H1 (cell line): ENCODE results near the gene OR4K14. TPM values are rescaled to one million over a fixed set of nuclear protein-coding genes. Genes with fewer than 3 reads are reported as not detected.
"Not testable (repeated sequence)": the region's sequence is repeated elsewhere in the genome, so short reads cannot be mapped to it uniquely, and the experiment has no call there.

Experiments
- CTCF ChIA-PET: fragments of 300-600 bp; sonication (Branson Sonifier 250); formaldehyde crosslinking; loops from one replicate; lab custom pipeline; 2021; ENCODE audit not compliant: partially characterized antibody; lab: Charles Lee
- POLR2A ChIA-PET: fragments of 300-600 bp; sonication (Branson Sonifier 250); formaldehyde crosslinking; loops from one replicate; lab custom pipeline; 2021; ENCODE audit warnings: inconsistent platforms; ENCODE audit not compliant: partially characterized antibody; lab: Charles Lee
- DNase-seq, 2 experiments: peaks; one replicate each; pipeline versions ENCODE4 v3.0.0 to v3.0.0-alpha.2; 2010 to 2022; ENCODE audit warnings: low spot score in 2 of 2, low read depth in 1 of 2, mixed read lengths in 1 of 2
- FAIRE-seq: peaks from 2 replicates; lab custom pipeline; 2011; peaks lifted over from hg19 to GRCh38; lab: Jason Lieb, UNC
- H2AFZ ChIP-seq: 2 replicates; pipeline ENCODE4 v1.8.1; 2012; ENCODE audit warnings: low read length, inconsistent platforms
- H2AK5ac ChIP-seq: 2 replicates; pipeline ENCODE4 v1.6.1; 2013; ENCODE audit warnings: low read depth, low read length
- H2BK120ac ChIP-seq: replicated peaks from 2 replicates; pipeline ENCODE3; 2013; ENCODE audit warnings: low read depth, low read length, inconsistent platforms
- H2BK12ac ChIP-seq: 2 replicates; pipeline ENCODE4 v1.6.1; 2013; ENCODE audit warnings: low read depth, low read length
- H2BK15ac ChIP-seq: 2 replicates; pipeline ENCODE4 v1.6.1; 2013; ENCODE audit warnings: low read length
- H2BK20ac ChIP-seq: 2 replicates; pipeline ENCODE4 v1.6.1; 2013; ENCODE audit warnings: low read length
- H2BK5ac ChIP-seq: 2 replicates; pipeline ENCODE4 v1.6.1; 2013; ENCODE audit warnings: low read depth, low read length
- H3K14ac ChIP-seq: 2 replicates; pipeline ENCODE4 v1.6.1; 2013; ENCODE audit warnings: inconsistent platforms; ENCODE audit not compliant: insufficient read length
- H3K18ac ChIP-seq: 2 replicates; pipeline ENCODE4 v1.6.1; 2013; ENCODE audit warnings: low read length; ENCODE audit errors: extremely low read depth
- H3K23ac ChIP-seq: 2 replicates; pipeline ENCODE4 v1.6.1; 2013; ENCODE audit warnings: inconsistent platforms; ENCODE audit not compliant: insufficient read length
- H3K23me2 ChIP-seq: 2 replicates; pipeline ENCODE4 v1.6.1; 2013; ENCODE audit warnings: low read depth, low read length
- H3K27ac ChIP-seq: 2 replicates; pipeline ENCODE4 v1.6.1; 2011; ENCODE audit warnings: low read depth, low read length, inconsistent platforms
- H3K27me3 ChIP-seq, 4 experiments: replicated peaks in 1 of 4; 1 replicate in 1 of 4; 2 replicates in 3 of 4; pipeline versions ENCODE4 v1.6.1 to v1.8.1; 2011 to 2013; ENCODE audit warnings: low read length in 3 of 4, mild to moderate bottlenecking in 3 of 4, inconsistent platforms in 2 of 4, mixed read lengths in 2 of 4, moderate library complexity in 1 of 4; ENCODE audit not compliant: control insufficient read depth in 3 of 4, insufficient read depth in 3 of 4; ENCODE audit errors: extremely low read depth in 1 of 4
- H3K36me3 ChIP-seq, 4 experiments: 2 replicates each; pipeline versions ENCODE4 v1.6.1 to v1.8.1; 2011 to 2013; ENCODE audit warnings: mild to moderate bottlenecking in 4 of 4, low read length in 3 of 4, moderate library complexity in 2 of 4, control low read depth in 1 of 4, inconsistent platforms in 1 of 4; ENCODE audit not compliant: insufficient read depth in 4 of 4, control insufficient read depth in 2 of 4
- H3K4ac ChIP-seq: replicated peaks from 2 replicates; pipeline ENCODE3; 2013; ENCODE audit warnings: low read length, low read depth, mixed read lengths, inconsistent platforms; ENCODE audit not compliant: insufficient read length
- H3K4me1 ChIP-seq, 4 experiments: replicated peaks in 1 of 4; 1 replicate in 1 of 4; 2 replicates in 3 of 4; pipeline versions ENCODE4 v1.6.1 to v1.8.1; 2011 to 2013; ENCODE audit warnings: low read length in 3 of 4, inconsistent platforms in 2 of 4, mixed read lengths in 1 of 4; ENCODE audit not compliant: insufficient read depth in 4 of 4, control insufficient read depth in 3 of 4
- H3K4me2 ChIP-seq, 2 experiments: 2 replicates each; pipeline versions ENCODE4 v1.6.1 to v1.8.1; 2011 to 2013; ENCODE audit warnings: low read depth in 2 of 2, low read length in 2 of 2, control low read depth in 1 of 2, inconsistent platforms in 1 of 2, mild to moderate bottlenecking in 1 of 2; ENCODE audit not compliant: insufficient read depth in 1 of 2
- H3K4me3 ChIP-seq, 4 experiments: fragments of 200-600, 300-600 bp in 1 of 4; sonication (generic), shearing (Covaris generic), sonication (Bioruptor Twin) in 1 of 4; 2 replicates each; pipeline versions ENCODE4 v1.5.1 to v1.8.1; 2011 to 2016; ENCODE audit warnings: low read length in 4 of 4, low read depth in 3 of 4, control low read depth in 2 of 4, inconsistent platforms in 2 of 4, mild to moderate bottlenecking in 2 of 4, mixed read lengths in 1 of 4, moderate library complexity in 1 of 4; ENCODE audit not compliant: insufficient read depth in 2 of 4; ENCODE audit errors: extremely low read depth in 1 of 4
- H3K56ac ChIP-seq: replicated peaks from 2 replicates; pipeline ENCODE3; 2013; ENCODE audit warnings: low read depth, mild to moderate bottlenecking, mixed read lengths, low read length, inconsistent platforms; ENCODE audit not compliant: insufficient read length
- H3K79me1 ChIP-seq: 2 replicates; pipeline ENCODE4 v1.6.1; 2013; ENCODE audit warnings: low read depth, low read length, control low read depth
- H3K79me2 ChIP-seq, 2 experiments: 2 replicates each; pipeline versions ENCODE4 v1.6.1 to v1.8.1; 2012 to 2013; ENCODE audit warnings: low read length in 2 of 2, mild to moderate bottlenecking in 2 of 2, inconsistent platforms in 1 of 2; ENCODE audit not compliant: insufficient read depth in 2 of 2, control insufficient read depth in 1 of 2
- H3K9ac ChIP-seq, 4 experiments: replicated peaks in 1 of 4; 1 replicate in 1 of 4; 2 replicates in 3 of 4; pipeline versions ENCODE4 v1.6.1 to v1.8.1; 2011 to 2013; ENCODE audit warnings: low read depth in 3 of 4, low read length in 3 of 4, control low read depth in 2 of 4, mild to moderate bottlenecking in 2 of 4, moderate library complexity in 2 of 4, inconsistent platforms in 1 of 4; ENCODE audit errors: extremely low read depth in 1 of 4
- H3K9me3 ChIP-seq, 2 experiments: 2 replicates each; pipeline versions ENCODE4 v1.6.1 to v1.8.1; 2012 to 2013; ENCODE audit warnings: mild to moderate bottlenecking in 2 of 2, moderate library complexity in 2 of 2, control low read depth in 1 of 2, inconsistent platforms in 1 of 2, low read depth in 1 of 2, low read length in 1 of 2, mixed read lengths in 1 of 2; ENCODE audit not compliant: insufficient read depth in 2 of 2
- H4K20me1 ChIP-seq, 2 experiments: replicated peaks in 1 of 2; 2 replicates each; pipeline versions ENCODE3 to v1.8.1; 2011 to 2013; ENCODE audit warnings: inconsistent platforms in 2 of 2, low read length in 2 of 2, mild to moderate bottlenecking in 1 of 2; ENCODE audit not compliant: insufficient read depth in 2 of 2, control insufficient read depth in 1 of 2
- H4K5ac ChIP-seq: 2 replicates; pipeline ENCODE4 v1.6.1; 2013; ENCODE audit warnings: low read length, low read depth, mixed read lengths, inconsistent platforms; ENCODE audit not compliant: insufficient read length
- H4K8ac ChIP-seq: 2 replicates; pipeline ENCODE4 v1.8.0; 2013; ENCODE audit warnings: mild to moderate bottlenecking, moderate library complexity, low read length, inconsistent platforms; ENCODE audit not compliant: insufficient read depth; ENCODE audit errors: extremely low read depth
- H4K91ac ChIP-seq: replicated peaks from 2 replicates; pipeline ENCODE3; 2013; ENCODE audit warnings: low read length, mixed read lengths, inconsistent platforms; ENCODE audit not compliant: insufficient read length
- HDAC2 ChIP-seq, 2 experiments: fragments of 300-600 bp in 1 of 2; sonication (generic) in 1 of 2; IDR thresholded peaks; 2 replicates each; pipeline ENCODE4 v1.6.1; 2011 to 2012; ENCODE audit warnings: low read depth in 2 of 2, low read length in 2 of 2, mild to moderate bottlenecking in 2 of 2, moderate library complexity in 2 of 2, borderline replicate concordance in 1 of 2, inconsistent platforms in 1 of 2
- WGBS, 2 experiments: shearing (Covaris generic) in 1 of 2; methylation state at CpG; one replicate each; pipeline versions ENCODE4 v1.1.6 to v1.1.7; 2013 to 2015; ENCODE audit warnings: low lambda C conversion rate in 2 of 2, mixed read lengths in 2 of 2, inconsistent platforms in 1 of 2, low coverage in 1 of 2, missing lambda C conversion rate in 1 of 2; ENCODE audit not compliant: insufficient replicate concordance in 2 of 2, insufficient coverage in 1 of 2, insufficient read length in 1 of 2; ENCODE audit errors: extremely low coverage in 1 of 2, missing lambda C conversion rate in 1 of 2; 5-methylcytosine and 5-hydroxymethylcytosine counted together
- polyA plus RNA-seq, 7 experiments: library from polyadenylated mRNA; depleted of rRNA in 3 of 7; stranded (reverse) in 5 of 7; unstranded in 2 of 7; fragments of >200 nt in 5 of 7; fragments of 200-250 nt in 2 of 7; gene quantifications; 1 replicate in 5 of 7; 2 replicates in 1 of 7; 4 replicates in 1 of 7; pipeline versions ENCODE4 v1.2.1 to v1.2.3, GENCODE V29; 2011 to 2013; ENCODE audit warnings: missing spikeins in 2 of 7, mixed read lengths in 2 of 7
- total RNA-seq: library from RNA; stranded (reverse); fragmentation: NEBNext Ultra II Directional; extraction: Animal tissue kit (Norgen Biotek cat#: 25700); gene quantifications from 2 replicates; pipeline ENCODE4 v1.2.1, GENCODE V29; 2021

OR4K14 gene
- total and polyA plus RNA-seq, 2 of the 8 experiments (the other 6 are each of a cell fraction or from before 2014, with no cell fraction given) = not detected

DNA sequence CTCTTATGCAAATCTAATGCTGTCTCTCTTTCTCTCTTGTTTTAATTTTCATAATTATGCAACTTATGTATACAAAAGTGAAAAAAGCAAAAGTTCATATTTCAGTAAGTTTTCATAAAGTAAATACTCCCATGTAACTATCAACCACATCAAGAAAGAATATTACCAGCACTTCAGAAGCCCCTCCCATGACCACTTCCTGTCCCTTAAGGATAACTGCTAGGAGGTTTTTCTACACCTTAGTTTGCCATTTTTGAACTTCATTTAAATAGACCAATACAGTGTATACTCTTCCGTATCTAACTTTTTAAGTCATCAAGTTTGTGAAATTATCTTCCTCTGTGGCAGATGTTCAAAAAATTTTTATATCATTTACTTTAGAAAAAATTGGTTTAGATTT is 44.3 kb downstream of the OR4K14 start (continued):
- no peak for TF ChIP-seq HDAC2 (IDR thresholded peaks at IDR 0.05; ENCODE audit: borderline replicate concordance in 1 of 2, low read depth in 2 of 2, low read length in 2 of 2)

DNA sequence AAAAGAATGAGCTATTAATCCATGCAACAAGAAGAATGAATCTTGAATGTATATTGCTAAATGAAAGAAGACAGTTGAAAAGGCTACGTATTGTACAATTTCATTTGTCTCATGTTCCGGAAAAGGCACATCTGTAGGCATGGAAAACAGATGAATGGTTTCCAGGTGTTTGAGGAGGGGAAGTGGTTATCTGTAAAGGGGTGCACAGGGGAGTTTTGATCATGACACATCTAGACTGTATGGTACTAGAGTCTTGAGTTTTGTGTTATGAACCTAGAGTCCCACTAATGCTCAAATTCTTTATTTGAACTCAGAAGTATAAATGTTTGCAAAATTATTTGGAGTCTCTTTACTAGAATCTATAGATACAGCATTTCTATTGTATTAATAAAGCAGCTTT is 49.4 kb downstream of the OR4K14 start:
- H4K8ac ChIP-seq, H2BK20ac ChIP-seq, CTCF ChIA-PET, H3K27ac ChIP-seq, POLR2A ChIA-PET, H4K91ac ChIP-seq, H3K27me3 ChIP-seq, DNase-seq, H3K79me2 ChIP-seq, H4K5ac ChIP-seq, H4K20me1 ChIP-seq, H3K4me1 ChIP-seq, H3K36me3 ChIP-seq, H3K4me2 ChIP-seq, H2AFZ ChIP-seq, H3K79me1 ChIP-seq, H3K23me2 ChIP-seq, H3K23ac ChIP-seq, H3K56ac ChIP-seq, H2AK5ac ChIP-seq, H3K4me3 ChIP-seq, H2BK15ac ChIP-seq, FAIRE-seq, H3K18ac ChIP-seq, H3K9ac ChIP-seq, H3K14ac ChIP-seq, H2BK5ac ChIP-seq, H2BK120ac ChIP-seq, H2BK12ac ChIP-seq, H3K4ac ChIP-seq: not testable (repeated sequence)
- peaks cover 9 to 26% of the 10 kb centered on the region in 2 experiments for H3K9me3 ChIP-seq
- 60% methylated on average over 2 of the region's 2 CpGs; no CpG with 5 or more reads in 1 of the 2 experiments for WGBS, 2 experiments

Other genes with a start within 250 kb of the OR4K14 start
- gene OR4M1, start 245.8 kb downstream of the OR4K14 start, total RNA-seq = not detected in 2 replicates
- gene OR4M1, start 245.8 kb downstream of the OR4K14 start, polyA plus RNA-seq (2011; rRNA removed) = not detected in 2 replicates
- gene OR4N2, start 215.5 kb downstream of the OR4K14 start, total RNA-seq = not detected in 2 replicates
- not detected in 2 replicates for gene OR4N2, start 215.5 kb downstream of the OR4K14 start, polyA plus RNA-seq (2011; rRNA removed)
- gene OR4K2, start 144.2 kb downstream of the OR4K14 start, total RNA-seq = not detected in 2 replicates
- not detected in 2 replicates for gene OR4K2, start 144.2 kb downstream of the OR4K14 start, polyA plus RNA-seq (2011; rRNA removed)
- gene OR4K5, start 98.7 kb downstream of the OR4K14 start, total RNA-seq = not detected in 2 replicates
- gene OR4K5, start 98.7 kb downstream of the OR4K14 start, polyA plus RNA-seq (2011; rRNA removed) = not detected in 2 replicates
- not detected in 2 replicates for gene OR4K1, start 88.4 kb downstream of the OR4K14 start, total RNA-seq
- gene OR4K1, start 88.4 kb downstream of the OR4K14 start, polyA plus RNA-seq (2011; rRNA removed) = not detected in 2 replicates
- not detected in 2 replicates for gene OR4K15, start 43.7 kb downstream of the OR4K14 start, total RNA-seq
- gene OR4K15, start 43.7 kb downstream of the OR4K14 start, polyA plus RNA-seq (2011; rRNA removed) = not detected in 2 replicates
- gene OR4Q2, start 17.1 kb downstream of the OR4K14 start, total RNA-seq = not detected in 2 replicates
- not detected in 2 replicates for gene OR4Q2, start 17.1 kb downstream of the OR4K14 start, polyA plus RNA-seq (2011; rRNA removed)
- gene OR4K13, start 16.7 kb upstream of the OR4K14 start, total RNA-seq = not detected in 2 replicates
- gene OR4K13, start 16.7 kb upstream of the OR4K14 start, polyA plus RNA-seq (2011; rRNA removed) = not detected in 2 replicates
- gene OR4L1, start 40.7 kb upstream of the OR4K14 start, total RNA-seq = not detected in 2 replicates
- not detected in 2 replicates for gene OR4L1, start 40.7 kb upstream of the OR4K14 start, polyA plus RNA-seq (2011; rRNA removed)
- gene OR4K17, start 91.4 kb upstream of the OR4K14 start, total RNA-seq = not detected in 2 replicates
- gene OR4K17, start 91.4 kb upstream of the OR4K14 start, polyA plus RNA-seq (2011; rRNA removed) = not detected in 2 replicates
- not detected in 2 replicates for gene OR4N5, start 119.5 kb upstream of the OR4K14 start, total RNA-seq
- gene OR4N5, start 119.5 kb upstream of the OR4K14 start, polyA plus RNA-seq (2011; rRNA removed) = not detected in 2 replicates
- gene OR11G2, start 171.6 kb upstream of the OR4K14 start, total RNA-seq = not detected in 2 replicates
- not detected in 2 replicates for gene OR11G2, start 171.6 kb upstream of the OR4K14 start, polyA plus RNA-seq (2011; rRNA removed)
- gene OR11H6, start 204.4 kb upstream of the OR4K14 start, total RNA-seq = not detected in 2 replicates
- gene OR11H6, start 204.4 kb upstream of the OR4K14 start, polyA plus RNA-seq (2011; rRNA removed) = not detected in 2 replicates
- not detected in 2 replicates for gene OR11H7, start 209.7 kb upstream of the OR4K14 start, total RNA-seq
- gene OR11H7, start 209.7 kb upstream of the OR4K14 start, polyA plus RNA-seq (2011; rRNA removed) = not detected in 2 replicates
- gene OR11H4, start 220.0 kb upstream of the OR4K14 start, total RNA-seq = not detected in 2 replicates
- not detected in 2 replicates for gene OR11H4, start 220.0 kb upstream of the OR4K14 start, polyA plus RNA-seq (2011; rRNA removed)